ENCODE data around the gene UGT1A4. TPM values are rescaled to one million over a fixed set of nuclear protein-coding genes. Genes with fewer than 3 reads are reported as not detected.

The UGT1A4 gene
- total and polyA plus RNA-seq, 9 of the 15 experiments (the other 6 are each of a cell fraction or from before 2014, with no cell fraction given): not detected

DNA sequence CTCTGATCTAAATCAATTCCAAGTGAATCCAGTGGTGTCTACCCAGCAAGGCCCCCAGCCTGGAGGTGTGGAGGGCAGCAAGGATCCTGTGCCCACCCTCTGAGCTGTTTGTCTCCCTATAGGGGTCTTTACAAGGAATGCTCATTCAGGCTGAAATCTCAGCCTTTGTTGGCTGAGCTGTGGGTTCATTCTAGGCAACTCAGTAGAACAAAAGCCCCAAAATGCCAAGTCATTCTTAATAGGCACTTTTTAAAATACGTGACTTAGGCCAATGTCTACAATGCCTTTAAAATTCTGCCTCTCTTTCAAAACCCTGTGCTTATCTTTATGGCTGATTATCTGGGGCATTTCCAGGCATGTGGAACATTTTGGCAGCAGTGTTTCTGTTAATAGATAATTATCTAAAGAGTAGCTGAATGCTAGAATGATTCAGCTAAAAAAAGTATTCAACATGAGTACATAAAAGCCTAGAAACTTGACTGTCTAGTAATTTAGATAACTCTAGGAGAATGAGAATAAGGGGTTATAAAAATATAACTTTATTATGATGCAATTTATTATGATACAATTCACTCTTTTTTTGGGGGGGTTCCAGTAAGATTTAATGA is 18.4 kb upstream of the UGT1A4 start (continued):
- TF ChIP-seq BRF2 (IDR thresholded peaks at IDR 0.05; ENCODE audit: borderline replicate concordance, insufficient read depth, insufficient read length) (no peak), MEIS2 (IDR thresholded peaks at IDR 0.05; ENCODE audit: partially characterized antibody) (no peak), TCF7 (IDR thresholded peaks at IDR 0.05; ENCODE audit: borderline replicate concordance) (no peak), SAP30 (IDR thresholded peaks at IDR 0.05; ENCODE audit: borderline replicate concordance, insufficient read depth, low read depth, low read length, poor library complexity, severe bottlenecking) (no peak), YY1 (IDR thresholded peaks at IDR 0.05; ENCODE audit: borderline replicate concordance in 1 of 3, control insufficient read depth in 1 of 3, extremely low read depth in 1 of 3, insufficient read depth in 3 of 3, insufficient read length in 1 of 3, insufficient replicate concordance in 2 of 3, low read depth in 1 of 3, low read length in 2 of 3) (no peak), NFIC (IDR thresholded peaks at IDR 0.05) (peak; percentile 29; the same call in 1 of the 2 replicates), NCOA4 (IDR thresholded peaks at IDR 0.05; ENCODE audit: partially characterized antibody) (no peak), EP400 (IDR thresholded peaks at IDR 0.05) (peak; percentile 42; the same call in 1 of the 2 replicates), HOXB6 (CRISPR knock-in tag; IDR thresholded peaks at IDR 0.05; ENCODE audit: borderline replicate concordance) (no peak), SIRT6 (IDR thresholded peaks at IDR 0.05; ENCODE audit: low read depth, low read length) (no peak), SMAD3 (CRISPR knock-in tag; conservative IDR thresholded peaks at IDR 0.05) (no peak)
- TF ChIP-seq, protein P1, sequence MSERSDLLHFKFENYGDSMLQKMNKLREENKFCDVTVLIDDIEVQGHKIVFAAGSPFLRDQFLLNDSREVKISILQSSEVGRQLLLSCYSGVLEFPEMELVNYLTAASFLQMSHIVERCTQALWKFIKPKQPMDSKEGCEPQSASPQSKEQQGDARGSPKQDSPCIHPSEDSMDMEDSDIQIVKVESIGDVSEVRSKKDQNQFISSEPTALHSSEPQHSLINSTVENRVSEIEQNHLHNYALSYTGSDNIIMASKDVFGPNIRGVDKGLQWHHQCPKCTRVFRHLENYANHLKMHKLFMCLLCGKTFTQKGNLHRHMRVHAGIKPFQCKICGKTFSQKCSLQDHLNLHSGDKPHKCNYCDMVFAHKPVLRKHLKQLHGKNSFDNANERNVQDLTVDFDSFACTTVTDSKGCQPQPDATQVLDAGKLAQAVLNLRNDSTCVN (CRISPR knock-in tag; IDR thresholded peaks at IDR 0.05): no peak
- TF ChIP-seq, protein P2, sequence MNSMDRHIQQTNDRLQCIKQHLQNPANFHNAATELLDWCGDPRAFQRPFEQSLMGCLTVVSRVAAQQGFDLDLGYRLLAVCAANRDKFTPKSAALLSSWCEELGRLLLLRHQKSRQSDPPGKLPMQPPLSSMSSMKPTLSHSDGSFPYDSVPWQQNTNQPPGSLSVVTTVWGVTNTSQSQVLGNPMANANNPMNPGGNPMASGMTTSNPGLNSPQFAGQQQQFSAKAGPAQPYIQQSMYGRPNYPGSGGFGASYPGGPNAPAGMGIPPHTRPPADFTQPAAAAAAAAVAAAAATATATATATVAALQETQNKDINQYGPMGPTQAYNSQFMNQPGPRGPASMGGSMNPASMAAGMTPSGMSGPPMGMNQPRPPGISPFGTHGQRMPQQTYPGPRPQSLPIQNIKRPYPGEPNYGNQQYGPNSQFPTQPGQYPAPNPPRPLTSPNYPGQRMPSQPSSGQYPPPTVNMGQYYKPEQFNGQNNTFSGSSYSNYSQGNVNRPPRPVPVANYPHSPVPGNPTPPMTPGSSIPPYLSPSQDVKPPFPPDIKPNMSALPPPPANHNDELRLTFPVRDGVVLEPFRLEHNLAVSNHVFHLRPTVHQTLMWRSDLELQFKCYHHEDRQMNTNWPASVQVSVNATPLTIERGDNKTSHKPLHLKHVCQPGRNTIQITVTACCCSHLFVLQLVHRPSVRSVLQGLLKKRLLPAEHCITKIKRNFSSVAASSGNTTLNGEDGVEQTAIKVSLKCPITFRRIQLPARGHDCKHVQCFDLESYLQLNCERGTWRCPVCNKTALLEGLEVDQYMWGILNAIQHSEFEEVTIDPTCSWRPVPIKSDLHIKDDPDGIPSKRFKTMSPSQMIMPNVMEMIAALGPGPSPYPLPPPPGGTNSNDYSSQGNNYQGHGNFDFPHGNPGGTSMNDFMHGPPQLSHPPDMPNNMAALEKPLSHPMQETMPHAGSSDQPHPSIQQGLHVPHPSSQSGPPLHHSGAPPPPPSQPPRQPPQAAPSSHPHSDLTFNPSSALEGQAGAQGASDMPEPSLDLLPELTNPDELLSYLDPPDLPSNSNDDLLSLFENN (IDR thresholded peaks at IDR 0.05; ENCODE audit: low read depth in 2 of 2, low read length in 2 of 2): no peak
- TF ChIP-seq, protein P3, sequence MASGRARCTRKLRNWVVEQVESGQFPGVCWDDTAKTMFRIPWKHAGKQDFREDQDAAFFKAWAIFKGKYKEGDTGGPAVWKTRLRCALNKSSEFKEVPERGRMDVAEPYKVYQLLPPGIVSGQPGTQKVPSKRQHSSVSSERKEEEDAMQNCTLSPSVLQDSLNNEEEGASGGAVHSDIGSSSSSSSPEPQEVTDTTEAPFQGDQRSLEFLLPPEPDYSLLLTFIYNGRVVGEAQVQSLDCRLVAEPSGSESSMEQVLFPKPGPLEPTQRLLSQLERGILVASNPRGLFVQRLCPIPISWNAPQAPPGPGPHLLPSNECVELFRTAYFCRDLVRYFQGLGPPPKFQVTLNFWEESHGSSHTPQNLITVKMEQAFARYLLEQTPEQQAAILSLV (tag; IDR thresholded peaks at IDR 0.05): no peak
- TF ChIP-seq, protein P4, sequence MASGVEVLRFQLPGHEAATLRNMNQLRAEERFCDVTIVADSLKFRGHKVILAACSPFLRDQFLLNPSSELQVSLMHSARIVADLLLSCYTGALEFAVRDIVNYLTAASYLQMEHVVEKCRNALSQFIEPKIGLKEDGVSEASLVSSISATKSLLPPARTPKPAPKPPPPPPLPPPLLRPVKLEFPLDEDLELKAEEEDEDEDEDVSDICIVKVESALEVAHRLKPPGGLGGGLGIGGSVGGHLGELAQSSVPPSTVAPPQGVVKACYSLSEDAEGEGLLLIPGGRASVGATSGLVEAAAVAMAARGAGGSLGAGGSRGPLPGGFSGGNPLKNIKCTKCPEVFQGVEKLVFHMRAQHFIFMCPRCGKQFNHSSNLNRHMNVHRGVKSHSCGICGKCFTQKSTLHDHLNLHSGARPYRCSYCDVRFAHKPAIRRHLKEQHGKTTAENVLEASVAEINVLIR (CRISPR knock-in tag; IDR thresholded peaks at IDR 0.05): no peak
- TF ChIP-seq, protein P5, sequence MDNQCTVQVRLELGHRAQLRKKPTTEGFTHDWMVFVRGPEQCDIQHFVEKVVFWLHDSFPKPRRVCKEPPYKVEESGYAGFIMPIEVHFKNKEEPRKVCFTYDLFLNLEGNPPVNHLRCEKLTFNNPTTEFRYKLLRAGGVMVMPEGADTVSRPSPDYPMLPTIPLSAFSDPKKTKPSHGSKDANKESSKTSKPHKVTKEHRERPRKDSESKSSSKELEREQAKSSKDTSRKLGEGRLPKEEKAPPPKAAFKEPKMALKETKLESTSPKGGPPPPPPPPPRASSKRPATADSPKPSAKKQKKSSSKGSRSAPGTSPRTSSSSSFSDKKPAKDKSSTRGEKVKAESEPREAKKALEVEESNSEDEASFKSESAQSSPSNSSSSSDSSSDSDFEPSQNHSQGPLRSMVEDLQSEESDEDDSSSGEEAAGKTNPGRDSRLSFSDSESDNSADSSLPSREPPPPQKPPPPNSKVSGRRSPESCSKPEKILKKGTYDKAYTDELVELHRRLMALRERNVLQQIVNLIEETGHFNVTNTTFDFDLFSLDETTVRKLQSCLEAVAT (IDR thresholded peaks at IDR 0.05): no peak

Data from K562 (cell line).